HCT116 (cell line): ENCODE data around the gene NFAT5. TPM values are rescaled to one million over a fixed set of nuclear protein-coding genes. Genes with fewer than 3 reads are reported as not detected.

Source experiments
- ATAC-seq: fragments of 200-7000 bp; cut with Tn5 transposase; 2 replicates; pipeline ENCODE4 v1.9.1; 2020; ENCODE audit warnings: mild to moderate bottlenecking, moderate library complexity
- BruUV-seq: library from RNA; stranded (reverse); fragments of 400-500 nt; replicated peaks from 2 replicates; lab custom pipeline; 2021; lab: Mats Ljungman, UMichigan
- CTCF ChIA-PET: fragments of 300-600 bp; sonication (Branson Sonifier 250); formaldehyde crosslinking; loops from one replicate; lab custom pipeline; 2021; ENCODE audit warnings: antibody characterized with exemption; lab: Charles Lee
- POLR2A ChIA-PET: fragments of 300-600, 350-600 bp; sonication (Branson Sonifier 250); formaldehyde crosslinking; loops from one replicate; lab custom pipeline; 2021; ENCODE audit warnings: antibody characterized with exemption; lab: Charles Lee
- RAD21 ChIA-PET, 2 experiments: fragments of 300-600 bp; sonication (Branson Sonifier 250); formaldehyde crosslinking; loops; one replicate each; lab custom pipeline; 2023; ENCODE audit warnings: low total read pairs in 2 of 2; ENCODE audit not compliant: uncharacterized antibody in 2 of 2, unreplicated experiment in 2 of 2, low non-redundant PET in 1 of 2; lab: Charles Lee
- DNase-seq: peaks from one replicate; pipeline ENCODE4 v3.0.0-alpha.2; 2010; ENCODE audit warnings: low read depth, low spot score
- H2AFZ ChIP-seq: fragments of 200-600 bp; shearing (Covaris generic), sonication (generic); 2 replicates; pipeline ENCODE4 v1.6.1; 2017; ENCODE audit warnings: low read depth, mixed run types, mixed read lengths, antibody characterized with exemption, low read length; ENCODE audit not compliant: poor library complexity, severe bottlenecking
- H3K27ac ChIP-seq: 2 replicates; pipeline ENCODE4 v1.5.1; 2012; ENCODE audit warnings: low read depth, low read length
- H3K27me3 ChIP-seq: fragments of 200-600 bp; sonication (generic); 2 replicates; pipeline ENCODE4 v1.6.1; 2016; ENCODE audit warnings: mixed run types, low read length, mixed read lengths; ENCODE audit not compliant: insufficient read depth
- H3K36me3 ChIP-seq, 2 experiments: fragments of 200-500 bp in 1 of 2; fragments of 200-600 bp in 1 of 2; sonication (Bioruptor generic) in 1 of 2; sonication (generic) in 1 of 2; 2 replicates each; pipeline versions ENCODE4 v1.5.1 to v1.6.1; 2014 to 2016; ENCODE audit warnings: low read length in 2 of 2, inconsistent platforms in 1 of 2, mixed read lengths in 1 of 2, mixed run types in 1 of 2; ENCODE audit not compliant: insufficient read depth in 2 of 2, control insufficient read depth in 1 of 2
- H3K4me1 ChIP-seq, 2 experiments: fragments of 200-600 bp in 1 of 2; sonication (generic) in 1 of 2; 2 replicates each; pipeline versions ENCODE4 v1.5.1 to v1.6.1; 2012 to 2017; ENCODE audit warnings: low read length in 2 of 2, inconsistent platforms in 1 of 2, mild to moderate bottlenecking in 1 of 2, mixed read lengths in 1 of 2, mixed run types in 1 of 2, moderate library complexity in 1 of 2; ENCODE audit not compliant: insufficient read depth in 2 of 2, control insufficient read depth in 1 of 2
- H3K4me2 ChIP-seq: fragments of 200-600 bp; sonication (generic); 2 replicates; pipeline ENCODE4 v1.6.1; 2017; ENCODE audit warnings: mixed run types, low read length, mixed read lengths
- H3K4me3 ChIP-seq, 2 experiments: fragments of 200-600 bp in 1 of 2; sonication (generic) in 1 of 2; replicated peaks in 1 of 2; 2 replicates each; pipeline ENCODE4 v1.5.1; 2011 to 2016; ENCODE audit warnings: low read length in 2 of 2, control low read depth in 1 of 2, low read depth in 1 of 2, mild to moderate bottlenecking in 1 of 2, mixed read lengths in 1 of 2, mixed run types in 1 of 2
- H3K79me2 ChIP-seq: fragments of 200-600 bp; sonication (generic); 2 replicates; pipeline ENCODE4 v1.6.1; 2017; ENCODE audit warnings: mild to moderate bottlenecking, mixed run types, low read length, moderate library complexity, mixed read lengths; ENCODE audit not compliant: insufficient read depth
- H3K9ac ChIP-seq: fragments of 200-600 bp; sonication (generic); 2 replicates; pipeline ENCODE4 v1.6.1; 2016; ENCODE audit warnings: low read length, mixed read lengths
- H3K9me2 ChIP-seq: fragments of 200-600 bp; sonication (generic), shearing (Covaris generic); 2 replicates; pipeline ENCODE4 v1.6.1; 2017; ENCODE audit warnings: mixed run types, mild to moderate bottlenecking, moderate library complexity; ENCODE audit not compliant: insufficient read depth
- H3K9me3 ChIP-seq, 2 experiments: fragments of 200-500 bp in 1 of 2; fragments of 200-600 bp in 1 of 2; sonication (Bioruptor generic) in 1 of 2; sonication (generic) in 1 of 2; 2 replicates each; pipeline ENCODE4 v1.6.1; 2014 to 2017; ENCODE audit warnings: low read length in 2 of 2, mixed read lengths in 2 of 2, inconsistent platforms in 1 of 2, low read depth in 1 of 2, mild to moderate bottlenecking in 1 of 2, mixed run types in 1 of 2, moderate library complexity in 1 of 2; ENCODE audit not compliant: control insufficient read depth in 1 of 2, insufficient read depth in 1 of 2
- H4K20me1 ChIP-seq: fragments of 200-600 bp; sonication (generic), shearing (Covaris generic); 2 replicates; pipeline ENCODE4 v1.6.1; 2017; ENCODE audit warnings: mixed run types, mild to moderate bottlenecking, moderate library complexity; ENCODE audit not compliant: insufficient read depth
- EZH2 ChIP-seq: fragments of 200-600 bp; sonication (generic); IDR thresholded peaks from 2 replicates; pipeline ENCODE4 v1.6.1; 2017; ENCODE audit warnings: antibody characterized with exemption, mixed run types
- MAX ChIP-seq: IDR thresholded peaks from 2 replicates; pipeline ENCODE4 v1.6.1; 2012
- RAD21 ChIP-seq: IDR thresholded peaks from 2 replicates; pipeline ENCODE4 v1.6.1; 2012; ENCODE audit warnings: low read depth, mild to moderate bottlenecking
- TCF7L2 ChIP-seq: IDR thresholded peaks from 2 replicates; pipeline ENCODE4 v1.7.0; 2011; ENCODE audit warnings: borderline replicate concordance, inconsistent platforms; ENCODE audit not compliant: insufficient read depth, insufficient read length; ENCODE audit errors: extremely low read depth
- YY1 ChIP-seq: IDR thresholded peaks from 2 replicates; pipeline ENCODE4 v1.6.1; 2011; ENCODE audit warnings: low read length, low read depth, moderate library complexity, mild to moderate bottlenecking; ENCODE audit not compliant: insufficient replicate concordance; ENCODE audit errors: extremely low read depth
- intact Hi-C: fragments of 100-400 bp; cut with micrococcal nuclease; formaldehyde crosslinking; loops from 2 replicates; pipeline ENCODE4 v1.10.0; 2022
- total RNA-seq: library from RNA; stranded (reverse); gene quantifications from one replicate; pipeline ENCODE4 v1.2.1, GENCODE V29; 2021; ENCODE audit not compliant: unreplicated experiment

NFAT5 gene
- total RNA-seq, 1 experiment from 2014 or later, result 67.4 TPM

DNA sequence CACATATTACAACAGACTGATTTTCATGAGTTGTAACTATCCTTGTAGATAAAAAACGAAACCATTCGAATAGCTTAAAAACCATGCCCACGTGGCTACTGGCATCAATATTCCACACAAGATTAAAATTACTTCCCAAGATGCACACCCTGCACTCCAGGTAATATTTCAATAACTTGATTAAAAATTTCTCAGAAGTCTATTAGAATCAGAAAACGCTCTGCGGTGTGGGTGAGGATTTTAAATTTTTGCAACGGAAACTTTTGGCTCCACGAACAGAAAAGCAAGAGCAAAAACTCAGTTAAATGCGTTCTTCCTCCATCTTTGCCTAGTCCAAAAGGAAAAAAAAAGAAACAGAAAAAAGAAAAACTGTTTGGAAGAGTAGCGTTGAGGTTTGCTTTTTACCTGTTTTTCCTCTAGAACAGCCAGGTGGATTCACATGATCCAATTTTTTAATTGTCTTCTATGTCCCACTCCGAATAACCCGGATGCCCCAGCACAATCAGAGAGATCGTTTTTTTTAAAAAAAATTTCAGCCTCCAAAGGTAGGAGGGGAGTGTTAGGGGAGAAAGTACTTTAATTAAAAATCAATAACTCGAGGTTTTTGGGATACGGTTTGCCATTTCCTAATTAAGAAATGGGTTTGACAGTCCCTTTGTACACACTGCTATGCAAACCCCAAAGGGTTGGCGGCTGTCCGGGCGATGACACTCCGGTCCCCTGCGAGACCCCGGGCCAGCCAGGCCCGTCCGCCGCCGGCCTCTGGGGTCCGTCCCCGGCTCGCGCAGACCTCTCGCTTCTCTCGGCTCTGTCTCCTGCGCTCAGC is 708 bp upstream of the NFAT5 start:
- Histone ChIP-seq H2AFZ (no peak overlapping the region), H3K9me3 (no peaks in the 10 kb centered on the region), H3K4me1 (peaks cover 42 to 44% of the 10 kb centered on the region in 2 experiments), H3K9ac (peak overlapping the region; percentile 90), H3K4me2 (peak overlapping the region; percentile 82), H3K79me2 (peaks cover 57% of the 10 kb centered on the region), H4K20me1 (peaks cover 17% of the 10 kb centered on the region; the same call in 1 of the 2 replicates), H3K27ac (peak overlapping the region; percentile 99), H3K9me2 (no peaks in the 10 kb centered on the region), H3K4me3 (peak overlapping the region; percentile 78 to 91), H3K36me3 (peaks cover 19 to 25% of the 10 kb centered on the region in 2 experiments), H3K27me3 (no peaks in the 10 kb centered on the region)
- POLR2A ChIA-PET, result interaction anchor here (1.9 to 2.3 kb wide), 2 partner anchors 34 to 158 kb away, joined by 5 to 17 read pairs; no protein-coding TSS in a partner anchor
- TSS peak; percentile 81 for BruUV-seq
- RAD21 ChIA-PET, result no interaction called here
- no peak for ATAC-seq
- intact Hi-C loops, result loop anchor here (1.0 to 5.0 kb wide), 2 partner anchors 36 to 168 kb away; no protein-coding TSS in a partner anchor
- CTCF ChIA-PET, result interaction anchor here (1.2 kb wide), 1 partner anchor 167 kb away, joined by 3 read pairs; no protein-coding TSS in a partner anchor
- TF ChIP-seq MAX (0 out of 2 replicates have a peak, but pooled peaks have one; percentile 8), RAD21 (no peak), YY1 (no peak), TCF7L2 (peak; percentile 4), EZH2 (no peak)
- no peak for DNase-seq
